Osteocyte (in vitro differentiated cells): ENCODE measurements around the gene SATB1. TPM values are rescaled to one million over a fixed set of nuclear protein-coding genes. Genes with fewer than 3 reads are reported as not detected.

Experiments used
- DNase-seq: peaks from one replicate; pipeline ENCODE4 v3.0.0; 2021; ENCODE audit warnings: mixed read lengths; ENCODE audit not compliant: unreplicated experiment; ENCODE audit errors: extremely low spot score
- H3K27ac Mint-ChIP-seq: one replicate; pipeline ENCODE4 v1.8.0; 2021; ENCODE audit warnings: mild to moderate bottlenecking, mixed read lengths; ENCODE audit not compliant: unreplicated experiment
- H3K27me3 Mint-ChIP-seq: one replicate; pipeline ENCODE4 v1.8.0; 2021; ENCODE audit warnings: mixed read lengths; ENCODE audit not compliant: unreplicated experiment
- H3K36me3 Mint-ChIP-seq: one replicate; pipeline ENCODE4 v1.8.0; 2021; ENCODE audit warnings: mixed read lengths; ENCODE audit not compliant: unreplicated experiment
- H3K4me1 Mint-ChIP-seq: one replicate; pipeline ENCODE4 v1.8.0; 2021; ENCODE audit warnings: mixed read lengths; ENCODE audit not compliant: unreplicated experiment
- H3K4me3 Mint-ChIP-seq: one replicate; pipeline ENCODE4 v1.8.0; 2021; ENCODE audit warnings: mild to moderate bottlenecking, moderate library complexity, mixed read lengths; ENCODE audit not compliant: unreplicated experiment
- H3K9me3 Mint-ChIP-seq: one replicate; pipeline ENCODE4 v1.8.0; 2021; ENCODE audit warnings: mixed read lengths; ENCODE audit not compliant: unreplicated experiment
- total RNA-seq: library from RNA; stranded (reverse); gene quantifications from 2 replicates; pipeline ENCODE4 v1.2.1, GENCODE V29; 2021
- TF ChIP-seq, protein P1 (sequence below): fragments of 200-600 bp; sonication (generic); IDR thresholded peaks from 2 replicates; pipeline ENCODE4 v1.5.0; 2021; ENCODE audit warnings: antibody characterized with exemption, mild to moderate bottlenecking, moderate library complexity

The SATB1 gene
- total RNA-seq, 1 donor from 2014 or later: 10.6 TPM

DNA sequence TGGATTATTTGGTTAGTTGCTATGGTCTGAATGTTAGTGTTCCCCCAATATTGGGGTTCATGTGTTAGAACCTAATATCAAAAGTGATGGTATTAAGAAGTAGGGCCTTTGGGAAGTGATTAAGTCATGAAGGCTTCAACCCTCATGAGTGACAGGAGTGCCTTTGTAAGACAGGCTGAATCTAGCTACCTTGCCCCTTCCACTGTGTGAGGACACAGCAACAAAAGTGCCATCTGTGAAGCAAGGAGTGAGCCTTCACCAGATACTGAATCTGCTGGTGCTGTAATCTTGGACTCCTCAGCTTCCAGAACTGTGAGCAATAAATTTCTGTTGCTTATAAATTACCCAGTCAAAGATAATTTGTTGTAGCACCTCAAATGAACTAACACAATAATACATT, 22.6 kb upstream of the SATB1 start:
- peaks cover 8% of the 10 kb centered on the region for H3K9me3 Mint-ChIP-seq
- peaks cover 70% of the 10 kb centered on the region for H3K27me3 Mint-ChIP-seq
- no peak for DNase-seq
- no peaks in the 10 kb centered on the region for H3K36me3 Mint-ChIP-seq
- peaks cover 14% of the 10 kb centered on the region for H3K4me1 Mint-ChIP-seq
- no peak overlapping the region for H3K27ac Mint-ChIP-seq
- H3K4me3 Mint-ChIP-seq: no peak overlapping the region
- TF ChIP-seq, protein P1, sequence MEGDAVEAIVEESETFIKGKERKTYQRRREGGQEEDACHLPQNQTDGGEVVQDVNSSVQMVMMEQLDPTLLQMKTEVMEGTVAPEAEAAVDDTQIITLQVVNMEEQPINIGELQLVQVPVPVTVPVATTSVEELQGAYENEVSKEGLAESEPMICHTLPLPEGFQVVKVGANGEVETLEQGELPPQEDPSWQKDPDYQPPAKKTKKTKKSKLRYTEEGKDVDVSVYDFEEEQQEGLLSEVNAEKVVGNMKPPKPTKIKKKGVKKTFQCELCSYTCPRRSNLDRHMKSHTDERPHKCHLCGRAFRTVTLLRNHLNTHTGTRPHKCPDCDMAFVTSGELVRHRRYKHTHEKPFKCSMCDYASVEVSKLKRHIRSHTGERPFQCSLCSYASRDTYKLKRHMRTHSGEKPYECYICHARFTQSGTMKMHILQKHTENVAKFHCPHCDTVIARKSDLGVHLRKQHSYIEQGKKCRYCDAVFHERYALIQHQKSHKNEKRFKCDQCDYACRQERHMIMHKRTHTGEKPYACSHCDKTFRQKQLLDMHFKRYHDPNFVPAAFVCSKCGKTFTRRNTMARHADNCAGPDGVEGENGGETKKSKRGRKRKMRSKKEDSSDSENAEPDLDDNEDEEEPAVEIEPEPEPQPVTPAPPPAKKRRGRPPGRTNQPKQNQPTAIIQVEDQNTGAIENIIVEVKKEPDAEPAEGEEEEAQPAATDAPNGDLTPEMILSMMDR: no peak

DNA sequence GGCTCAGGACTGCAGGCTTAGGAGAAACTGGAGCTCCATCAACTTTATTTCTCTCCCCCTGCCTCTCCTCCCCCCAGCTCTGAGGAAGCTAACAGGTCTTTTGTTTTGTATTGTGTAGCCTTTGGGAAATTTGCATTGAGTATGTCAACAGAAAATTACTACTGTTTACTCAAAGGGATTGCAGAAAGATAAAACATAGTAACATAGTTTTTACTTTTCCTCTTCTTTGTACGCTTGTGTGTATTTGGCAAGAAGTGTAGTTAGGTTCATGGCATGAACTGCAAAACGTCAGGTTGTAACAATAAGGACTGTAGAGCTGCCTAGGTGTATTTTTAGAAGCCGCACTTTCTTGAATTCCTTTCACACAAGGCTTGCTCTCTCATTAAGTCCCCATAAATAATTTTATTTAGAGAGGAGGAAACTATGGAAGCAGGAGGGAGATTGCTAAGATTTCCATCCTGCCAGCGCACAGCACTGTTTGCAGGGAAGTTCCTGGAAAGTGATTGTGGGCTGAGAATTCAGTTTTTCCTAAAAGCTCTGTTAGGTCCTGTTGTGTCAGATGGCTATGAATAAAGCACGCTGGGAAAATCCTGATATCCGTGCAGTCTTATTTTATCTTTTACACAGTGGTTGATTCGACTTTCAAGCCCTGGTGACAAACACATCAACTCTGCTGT, 21.1 kb upstream of the SATB1 start:
- DNase-seq: no peak
- H3K36me3 Mint-ChIP-seq: no peaks in the 10 kb centered on the region
- TF ChIP-seq, protein P1: no peak
- peaks cover 65% of the 10 kb centered on the region for H3K27me3 Mint-ChIP-seq
- H3K4me1 Mint-ChIP-seq: peaks cover 14% of the 10 kb centered on the region
- no peak overlapping the region for H3K27ac Mint-ChIP-seq
- peak overlapping the region; percentile 69 for H3K4me3 Mint-ChIP-seq
- peaks cover 8% of the 10 kb centered on the region for H3K9me3 Mint-ChIP-seq

DNA sequence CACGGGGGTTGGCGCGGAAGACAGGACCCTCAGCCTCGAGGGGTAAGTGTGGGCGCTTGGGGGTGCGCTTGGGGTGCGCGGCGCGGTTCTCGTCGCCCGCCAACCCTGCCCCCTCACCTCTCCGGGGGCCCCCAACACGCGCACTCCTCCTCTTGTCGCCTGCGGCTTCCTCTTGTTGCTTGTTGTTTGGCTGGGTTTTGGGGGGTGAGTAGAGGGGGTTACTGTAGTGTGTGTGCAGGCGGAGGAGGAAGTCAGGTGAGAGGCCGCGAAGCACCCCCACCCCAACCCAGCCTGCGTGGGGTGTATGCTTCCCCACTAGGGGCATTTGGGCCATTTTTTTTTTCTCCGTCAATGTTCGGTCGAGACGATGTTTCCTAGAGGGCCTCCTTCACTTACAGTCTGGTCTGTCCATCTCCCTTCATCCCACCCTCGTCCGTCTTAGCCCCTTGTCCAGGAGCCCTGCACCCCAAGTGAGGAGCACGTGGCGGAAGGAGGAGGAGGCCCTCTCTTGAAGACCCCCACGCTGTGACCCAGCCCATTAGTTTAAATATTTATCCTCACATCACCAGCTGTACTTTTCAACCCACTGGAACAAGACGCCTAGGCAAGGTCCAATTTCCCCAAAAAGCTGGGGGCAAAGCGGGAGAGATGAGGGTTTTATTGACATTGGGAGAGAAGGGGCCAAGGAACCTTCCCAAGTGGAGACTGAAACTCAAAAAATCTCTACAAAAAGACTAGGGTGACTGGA, 20.4 kb upstream of the SATB1 start:
- H3K27ac Mint-ChIP-seq: no peak overlapping the region
- no peak for DNase-seq
- TF ChIP-seq, protein P1: no peak
- peak overlapping the region; percentile 69 for H3K4me3 Mint-ChIP-seq
- no peaks in the 10 kb centered on the region for H3K36me3 Mint-ChIP-seq
- H3K9me3 Mint-ChIP-seq: peaks cover 8% of the 10 kb centered on the region
- H3K4me1 Mint-ChIP-seq: peaks cover 14% of the 10 kb centered on the region
- peaks cover 66% of the 10 kb centered on the region for H3K27me3 Mint-ChIP-seq

DNA sequence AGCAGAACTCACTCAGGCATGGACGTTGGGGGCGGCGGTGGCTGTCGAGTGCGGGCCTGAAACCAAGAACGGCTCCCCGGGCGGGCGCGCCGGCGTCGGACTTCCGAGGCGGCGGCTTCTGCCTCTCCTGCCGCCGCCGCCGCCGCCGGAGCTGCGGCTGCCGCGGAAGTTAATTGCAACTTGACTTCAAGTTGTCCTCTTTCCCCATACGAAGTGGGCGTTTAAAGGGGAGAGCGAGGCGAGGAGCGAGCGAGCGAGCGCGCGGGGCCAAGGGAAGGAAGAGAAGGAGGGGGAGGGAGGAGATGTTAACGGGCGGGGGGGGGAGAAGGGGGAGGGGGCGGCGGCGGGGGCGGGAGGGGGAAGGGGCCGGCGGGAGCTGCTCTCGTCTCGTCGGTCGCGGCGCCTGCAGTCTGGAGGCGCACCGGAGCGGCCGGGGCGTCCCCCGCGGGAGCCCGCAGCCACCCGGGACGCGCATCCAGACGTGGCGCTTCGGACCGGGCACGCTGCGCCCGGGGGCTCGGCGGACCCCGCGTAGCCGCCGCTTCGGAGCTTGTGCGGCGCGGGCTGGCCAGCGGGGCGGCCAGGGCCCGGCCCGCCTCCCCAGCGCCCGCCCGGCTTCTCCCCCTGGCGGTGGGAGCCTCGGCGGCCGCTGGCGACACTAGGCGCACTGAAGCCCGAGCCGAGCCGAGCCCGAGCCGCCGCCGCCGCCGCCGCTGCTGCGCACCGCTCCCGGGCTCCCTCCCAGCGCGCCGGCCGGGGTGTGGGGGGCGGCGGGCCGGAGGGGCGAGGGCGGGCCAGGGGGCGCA, 19.7 kb upstream of the SATB1 start:
- H3K27ac Mint-ChIP-seq: no peak overlapping the region
- peaks cover 8% of the 10 kb centered on the region for H3K9me3 Mint-ChIP-seq

More for the DNA sequence above, 19.7 kb upstream of the SATB1 start:
- peak; percentile 90 for DNase-seq
- TF ChIP-seq, protein P1: peak; percentile 56
- Mint-ChIP-seq H3K27me3 (peaks cover 73% of the 10 kb centered on the region), H3K4me3 (peak overlapping the region; percentile 76), H3K36me3 (no peaks in the 10 kb centered on the region), H3K4me1 (peaks cover 16% of the 10 kb centered on the region)
